GM21423 (cell line): ENCODE data around the gene ADAT3.

Experiments used
- ATAC-seq: cut with Tn5 transposase; IDR thresholded peaks from one replicate; pipeline ENCODE4 v1.9.1; 2021; ENCODE audit warnings: mild to moderate bottlenecking, moderate library complexity; ENCODE audit not compliant: unreplicated experiment

Gene ADAT3

GRCh38 chr19:1936916-1937610 is 31.9 kb downstream of the ADAT3 start:
- no peak for ATAC-seq

GRCh38 chr19:1938071-1938470 is 32.9 kb downstream of the ADAT3 start:
- no peak for ATAC-seq

- no peak for ATAC-seq
These were observed 36.2 kb downstream of the ADAT3 start, which contains the start of gene CSNK1G2 for GRCh38 chr19:1941146-1942077. Gene CSNK1G2, plus strand, starts transcription at chr19:1941172. Its CDS starts 28,601 bp downstream, at chr19:1969773.

GRCh38 chr19:1942078-1942933 is 37.1 kb downstream of the ADAT3 start:
- peak; percentile 33 for ATAC-seq

GRCh38 chr19:1942934-1943555 is 37.8 kb downstream of the ADAT3 start:
- no peak for ATAC-seq

GRCh38 chr19:1943661-1944087 is 38.5 kb downstream of the ADAT3 start:
- ATAC-seq: no peak

GRCh38 chr19:1944088-1944915 is 39.1 kb downstream of the ADAT3 start:
- no peak for ATAC-seq

- no peak for ATAC-seq
These were observed 39.8 kb downstream of the ADAT3 start for GRCh38 chr19:1944916-1945561.

GRCh38 chr19:1945899-1946298 is 40.7 kb downstream of the ADAT3 start:
- ATAC-seq: no peak

GRCh38 chr19:1947651-1948209 is 42.5 kb downstream of the ADAT3 start:
- ATAC-seq: no peak

- ATAC-seq: no peak
These were observed 44.3 kb downstream of the ADAT3 start for GRCh38 chr19:1949304-1950101.

- no peak for ATAC-seq
These were observed 45.4 kb downstream of the ADAT3 start for GRCh38 chr19:1950640-1951039.

- no peak for ATAC-seq
These were observed 47.4 kb downstream of the ADAT3 start for GRCh38 chr19:1952635-1953034.

- no peak for ATAC-seq
These were observed 47.8 kb downstream of the ADAT3 start for GRCh38 chr19:1953037-1953436.

GRCh38 chr19:1953441-1954094 is 48.4 kb downstream of the ADAT3 start:
- no peak for ATAC-seq

GRCh38 chr19:1954532-1954933 is 49.3 kb downstream of the ADAT3 start:
- ATAC-seq: no peak
